HG03558 (cell line): ENCODE results near the gene C1orf174.

ENCODE experiments used
- ATAC-seq: cut with Tn5 transposase; IDR thresholded peaks from one replicate; pipeline ENCODE4 v1.9.1; 2021; ENCODE audit warnings: moderate number of reproducible peaks; ENCODE audit not compliant: unreplicated experiment; ENCODE audit errors: extremely low read depth

C1orf174 gene

DNA sequence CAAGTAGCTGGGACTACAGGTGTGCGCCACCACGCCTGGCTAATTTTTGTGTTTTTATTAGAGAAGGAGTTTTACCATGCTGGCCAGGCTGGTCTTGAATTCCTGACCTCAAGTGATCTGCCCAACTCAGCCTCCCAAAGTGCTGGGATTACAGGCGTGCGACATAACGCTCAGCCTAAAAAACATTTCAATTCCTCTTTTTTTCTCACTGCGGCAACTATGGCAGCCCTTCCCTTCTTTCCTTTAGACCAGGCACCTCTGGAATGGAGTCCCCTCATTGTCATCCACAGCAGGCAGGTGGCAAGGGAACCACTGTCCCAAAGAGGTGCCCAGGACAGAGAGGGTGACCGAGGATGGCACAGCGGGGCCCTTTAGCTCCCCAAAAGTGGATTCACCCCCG lies 57.2 kb downstream of the C1orf174 start:
- no peak for ATAC-seq

DNA sequence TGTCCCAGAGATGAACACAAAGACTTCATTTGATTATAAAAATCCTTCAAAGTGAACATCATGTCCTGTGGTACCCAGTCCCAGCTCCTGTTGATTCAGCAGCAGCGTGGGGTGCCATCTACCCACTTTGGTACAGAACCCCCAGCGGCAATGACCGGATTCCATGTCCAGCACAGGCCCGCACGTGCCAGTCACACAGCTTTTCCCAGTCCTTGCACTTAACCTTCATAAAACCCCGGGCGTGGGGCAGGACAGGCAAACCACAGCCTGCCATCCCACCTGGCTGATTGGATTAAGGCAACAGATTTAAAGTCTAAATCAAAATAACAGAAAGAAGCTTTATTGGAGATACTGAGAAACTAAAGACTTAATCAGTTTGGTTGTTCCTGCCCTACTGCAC lies 58.6 kb downstream of the C1orf174 start:
- no peak for ATAC-seq
